SIG-M5 treated with dmso at 0.1 percent for 504 hours (cell line): Measurements from ENCODE around the gene ONECUT2.

Experiments used
- DNase-seq: peaks from one replicate; lab custom pipeline; 2025; ENCODE audit not compliant: unreplicated experiment; lab: John Stamatoyannopoulos, UW

ONECUT2 gene

GRCh38 chr18:57431002-57431382 is 4.2 kb upstream of the ONECUT2 start:
- DNase-seq = no peak

GRCh38 chr18:57431467-57432080 is 3.6 kb upstream of the ONECUT2 start:
- DNase-seq = no peak

GRCh38 chr18:57432140-57432539 is 3.0 kb upstream of the ONECUT2 start:
- DNase-seq = no peak

GRCh38 chr18:57432751-57433400 is 2.3 kb upstream of the ONECUT2 start:
- no peak for DNase-seq

- no peak for DNase-seq
Observed at GRCh38 chr18:57433482-57433881, 1.7 kb upstream of the ONECUT2 start.

GRCh38 chr18:57433934-57434535 is 1.1 kb upstream of the ONECUT2 start:
- DNase-seq = no peak

GRCh38 chr18:57435846-57436190 is 644 bp downstream of the ONECUT2 start:
- DNase-seq = no peak

GRCh38 chr18:57436191-57436964 is 1.2 kb downstream of the ONECUT2 start:
- DNase-seq = no peak

GRCh38 chr18:57436965-57437333 is 1.8 kb downstream of the ONECUT2 start:
- DNase-seq = peak; percentile 25

GRCh38 chr18:57437402-57437765 is 2.2 kb downstream of the ONECUT2 start:
- DNase-seq = peak; percentile 25

GRCh38 chr18:57437766-57438671 is 2.8 kb downstream of the ONECUT2 start:
- peak; percentile 92 for DNase-seq

GRCh38 chr18:57438743-57439608 is 3.8 kb downstream of the ONECUT2 start:
- DNase-seq = peak; percentile 53

- no peak for DNase-seq
Observed at GRCh38 chr18:57439609-57439968, 4.4 kb downstream of the ONECUT2 start.

- no peak for DNase-seq
Observed at GRCh38 chr18:57439985-57440330, 4.8 kb downstream of the ONECUT2 start.

- no peak for DNase-seq
Observed at GRCh38 chr18:57440331-57441070, 5.3 kb downstream of the ONECUT2 start.

- DNase-seq = peak; percentile 12
Observed at GRCh38 chr18:57441071-57441794, 6.1 kb downstream of the ONECUT2 start.

GRCh38 chr18:57443247-57443646 is 8.1 kb downstream of the ONECUT2 start:
- DNase-seq = no peak

- no peak for DNase-seq
Observed at GRCh38 chr18:57443702-57444101, 8.5 kb downstream of the ONECUT2 start.

- DNase-seq = no peak
Observed at GRCh38 chr18:57444301-57444759, 9.2 kb downstream of the ONECUT2 start.
